Measurements from ENCODE around the gene FCHSD2. TPM values are rescaled to one million over a fixed set of nuclear protein-coding genes. Genes with fewer than 3 reads are reported as not detected.

Gene FCHSD2
- total and polyA plus RNA-seq, 2 of the 8 experiments (the other 6 are each of a cell fraction or from before 2014, with no cell fraction given) = 4.1 to 7.8 TPM

DNA sequence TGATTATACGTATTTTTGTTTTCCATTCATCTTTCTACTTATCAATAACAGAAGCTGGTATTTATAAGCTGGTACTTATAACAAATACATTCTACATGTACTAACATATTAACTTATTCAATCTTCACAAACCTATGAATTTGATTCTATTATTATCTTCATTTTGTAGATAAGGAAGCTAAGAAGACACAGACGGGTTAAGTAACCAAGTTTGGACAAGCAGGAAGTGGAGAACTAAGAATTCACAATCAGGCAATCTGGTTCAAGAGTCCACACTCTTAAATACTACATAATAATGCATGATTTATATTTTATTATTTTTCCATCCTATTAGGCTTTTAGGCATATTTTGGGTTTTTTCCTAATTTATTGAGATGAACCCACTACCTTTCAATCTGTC is 25.0 kb downstream of the FCHSD2 start:
- Histone ChIP-seq H3K79me1 (ENCODE audit: low read depth, low read length) (no peaks in the 10 kb centered on the region), H3K4me3 (ENCODE audit: extremely low read depth in 1 of 4, insufficient read depth in 2 of 4, low read depth in 3 of 4, low read length in 4 of 4) (no peak overlapping the region), H3K18ac (ENCODE audit: extremely low read depth, low read length) (no peak overlapping the region), H2BK20ac (ENCODE audit: low read length) (no peak overlapping the region), H3K9me3 (ENCODE audit: insufficient read depth in 2 of 2, low read depth in 1 of 2, low read length in 1 of 2) (no peaks in the 10 kb centered on the region), H3K56ac (replicated peaks; ENCODE audit: insufficient read length, low read depth, low read length) (no peak overlapping the region), H3K4ac (replicated peaks; ENCODE audit: insufficient read length, low read depth, low read length) (no peak overlapping the region), H3K23ac (ENCODE audit: insufficient read length) (no peak overlapping the region), H3K14ac (ENCODE audit: insufficient read length) (no peak overlapping the region), H3K27ac (ENCODE audit: low read depth, low read length) (no peak overlapping the region), H3K4me2 (ENCODE audit: insufficient read depth in 1 of 2, low read depth in 2 of 2, low read length in 2 of 2) (no peak overlapping the region), H3K79me2 (ENCODE audit: control insufficient read depth in 1 of 2, insufficient read depth in 2 of 2, low read length in 2 of 2) (no peaks in the 10 kb centered on the region), H2AFZ (ENCODE audit: low read length) (no peak overlapping the region), H3K9ac (replicated peaks in 1 of 4; ENCODE audit: extremely low read depth in 1 of 4, low read depth in 3 of 4, low read length in 3 of 4) (no peak overlapping the region), H4K5ac (ENCODE audit: insufficient read length, low read depth, low read length) (no peak overlapping the region), H2BK15ac (ENCODE audit: low read length) (no peak overlapping the region), H4K91ac (replicated peaks; ENCODE audit: insufficient read length, low read length) (no peak overlapping the region), H4K20me1 (replicated peaks in 1 of 2; ENCODE audit: control insufficient read depth in 1 of 2, insufficient read depth in 2 of 2, low read length in 2 of 2) (no peaks in the 10 kb centered on the region), H3K4me1 (replicated peaks in 1 of 4; ENCODE audit: control insufficient read depth in 3 of 4, insufficient read depth in 4 of 4, low read length in 3 of 4) (no peaks in the 10 kb centered on the region), H2AK5ac (ENCODE audit: low read depth, low read length) (no peak overlapping the region), H2BK12ac (ENCODE audit: low read depth, low read length) (no peak overlapping the region), H2BK5ac (ENCODE audit: low read depth, low read length) (no peak overlapping the region), H2BK120ac (replicated peaks; ENCODE audit: low read depth, low read length) (no peak overlapping the region), H3K27me3 (replicated peaks in 1 of 4; ENCODE audit: control insufficient read depth in 3 of 4, extremely low read depth in 1 of 4, insufficient read depth in 3 of 4, low read length in 3 of 4) (no peaks in the 10 kb centered on the region), H4K8ac (ENCODE audit: extremely low read depth, insufficient read depth, low read length) (no peak overlapping the region), H3K23me2 (ENCODE audit: low read depth, low read length) (peaks cover 2% of the 10 kb centered on the region; the same call in 1 of the 2 replicates), H3K36me3 (ENCODE audit: control insufficient read depth in 2 of 4, insufficient read depth in 4 of 4, low read length in 3 of 4) (no peaks in the 10 kb centered on the region)
- FAIRE-seq = no peak
- POLR2A ChIA-PET (ENCODE audit: partially characterized antibody) = no interaction called here
- no peak for DNase-seq (ENCODE audit: low read depth in 1 of 2, low spot score in 2 of 2)
- WGBS, 2 experiments (ENCODE audit: extremely low coverage in 1 of 2, insufficient coverage in 1 of 2, insufficient read length in 1 of 2, insufficient replicate concordance in 2 of 2, low coverage in 1 of 2, low lambda C conversion rate in 2 of 2, missing lambda C conversion rate in 1 of 2) = 92% methylated on average over 2 of the region's 2 CpGs; no CpG with 5 or more reads in 1 of the 2 experiments
- CTCF ChIA-PET (ENCODE audit: partially characterized antibody) = interaction anchor here (0.7 to 0.9 kb wide), 2 partner anchors 26 to 27 kb away, joined by 3 read pairs; no protein-coding TSS in a partner anchor
- TF ChIP-seq MAFK (IDR thresholded peaks at IDR 0.05; ENCODE audit: low read depth, low read length) (no peak), EZH2 (IDR thresholded peaks at IDR 0.05; ENCODE audit: low read depth, low read length, severe bottlenecking) (no peak), SP4 (IDR thresholded peaks at IDR 0.05; ENCODE audit: low read length) (no peak), CTCF (IDR thresholded peaks at IDR 0.05; ENCODE audit: control extremely low read depth in 1 of 3, insufficient read depth in 1 of 3, low read depth in 1 of 3, low read length in 3 of 3) (no peak), RXRA (IDR thresholded peaks at IDR 0.05; ENCODE audit: insufficient read depth, low read depth, low read length) (no peak), BCL11A (IDR thresholded peaks at IDR 0.05; ENCODE audit: low read depth in 2 of 2, low read length in 2 of 2) (no peak), GTF2F1 (IDR thresholded peaks at IDR 0.05; ENCODE audit: borderline replicate concordance, low read depth, low read length) (no peak), RAD21 (IDR thresholded peaks at IDR 0.05 in 1 of 2, conservative IDR thresholded peaks at IDR 0.05 in 1 of 2; ENCODE audit: low read depth in 2 of 2, low read length in 2 of 2) (no peak), ZNF274 (IDR thresholded peaks at IDR 0.05; ENCODE audit: borderline replicate concordance, extremely low read depth, low read length) (no peak)
- TF ChIP-seq, protein P1, sequence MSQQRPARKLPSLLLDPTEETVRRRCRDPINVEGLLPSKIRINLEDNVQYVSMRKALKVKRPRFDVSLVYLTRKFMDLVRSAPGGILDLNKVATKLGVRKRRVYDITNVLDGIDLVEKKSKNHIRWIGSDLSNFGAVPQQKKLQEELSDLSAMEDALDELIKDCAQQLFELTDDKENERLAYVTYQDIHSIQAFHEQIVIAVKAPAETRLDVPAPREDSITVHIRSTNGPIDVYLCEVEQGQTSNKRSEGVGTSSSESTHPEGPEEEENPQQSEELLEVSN (IDR thresholded peaks at IDR 0.05) = no peak
